Measurements from ENCODE around the gene CPVL.

The CPVL gene

DNA sequence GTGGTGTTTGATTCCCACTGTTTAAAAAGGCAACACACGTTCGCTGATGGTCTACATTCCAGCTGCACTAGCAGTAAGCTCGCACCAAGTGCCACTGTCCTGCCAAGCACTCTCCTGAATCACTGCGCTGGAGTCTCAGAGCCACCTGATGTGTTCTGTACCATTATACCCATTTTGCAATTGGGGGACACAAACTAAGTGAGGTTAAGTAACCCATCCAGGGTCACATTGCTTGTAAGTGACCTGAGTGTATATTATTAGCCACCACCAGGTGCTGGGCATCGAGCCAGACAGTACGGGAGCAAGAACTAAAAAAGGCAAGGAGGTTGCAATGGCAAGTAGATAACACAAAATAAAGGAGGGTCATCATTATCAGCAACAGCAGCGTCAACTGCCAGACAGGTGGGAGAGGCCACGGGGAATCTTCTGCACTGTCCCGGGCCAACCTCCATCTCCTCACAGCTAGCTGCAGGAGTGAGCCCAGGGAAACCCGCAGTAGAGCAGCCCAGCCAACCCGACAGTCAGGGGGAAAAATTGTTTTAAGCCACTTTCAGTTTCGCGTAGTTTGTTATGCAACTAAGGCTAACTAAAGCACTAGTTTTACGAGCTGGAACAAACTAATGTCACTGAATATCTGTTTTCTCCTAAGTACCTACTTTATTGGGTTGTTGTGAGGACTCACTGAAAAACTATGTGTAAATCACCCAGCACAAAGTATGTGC, 712 bp upstream of the CPVL start:
- no peak overlapping the region for H3K27ac ChIP-seq
- CTCF ChIA-PET = interaction anchor here (0.7 to 2.0 kb wide), 7 partner anchors 10 to 811 kb away, joined by 3 to 7 read pairs (median 3); no protein-coding TSS in a partner anchor
- peak; percentile 28 for DNase-seq (ENCODE audit: low spot score)
- TF ChIP-seq, protein P1, sequence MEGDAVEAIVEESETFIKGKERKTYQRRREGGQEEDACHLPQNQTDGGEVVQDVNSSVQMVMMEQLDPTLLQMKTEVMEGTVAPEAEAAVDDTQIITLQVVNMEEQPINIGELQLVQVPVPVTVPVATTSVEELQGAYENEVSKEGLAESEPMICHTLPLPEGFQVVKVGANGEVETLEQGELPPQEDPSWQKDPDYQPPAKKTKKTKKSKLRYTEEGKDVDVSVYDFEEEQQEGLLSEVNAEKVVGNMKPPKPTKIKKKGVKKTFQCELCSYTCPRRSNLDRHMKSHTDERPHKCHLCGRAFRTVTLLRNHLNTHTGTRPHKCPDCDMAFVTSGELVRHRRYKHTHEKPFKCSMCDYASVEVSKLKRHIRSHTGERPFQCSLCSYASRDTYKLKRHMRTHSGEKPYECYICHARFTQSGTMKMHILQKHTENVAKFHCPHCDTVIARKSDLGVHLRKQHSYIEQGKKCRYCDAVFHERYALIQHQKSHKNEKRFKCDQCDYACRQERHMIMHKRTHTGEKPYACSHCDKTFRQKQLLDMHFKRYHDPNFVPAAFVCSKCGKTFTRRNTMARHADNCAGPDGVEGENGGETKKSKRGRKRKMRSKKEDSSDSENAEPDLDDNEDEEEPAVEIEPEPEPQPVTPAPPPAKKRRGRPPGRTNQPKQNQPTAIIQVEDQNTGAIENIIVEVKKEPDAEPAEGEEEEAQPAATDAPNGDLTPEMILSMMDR (conservative IDR thresholded peaks at IDR 0.05; ENCODE audit: low read depth) = no peak
- POLR2A ChIA-PET (ENCODE audit: low non-redundant PET) = no interaction called here

DNA sequence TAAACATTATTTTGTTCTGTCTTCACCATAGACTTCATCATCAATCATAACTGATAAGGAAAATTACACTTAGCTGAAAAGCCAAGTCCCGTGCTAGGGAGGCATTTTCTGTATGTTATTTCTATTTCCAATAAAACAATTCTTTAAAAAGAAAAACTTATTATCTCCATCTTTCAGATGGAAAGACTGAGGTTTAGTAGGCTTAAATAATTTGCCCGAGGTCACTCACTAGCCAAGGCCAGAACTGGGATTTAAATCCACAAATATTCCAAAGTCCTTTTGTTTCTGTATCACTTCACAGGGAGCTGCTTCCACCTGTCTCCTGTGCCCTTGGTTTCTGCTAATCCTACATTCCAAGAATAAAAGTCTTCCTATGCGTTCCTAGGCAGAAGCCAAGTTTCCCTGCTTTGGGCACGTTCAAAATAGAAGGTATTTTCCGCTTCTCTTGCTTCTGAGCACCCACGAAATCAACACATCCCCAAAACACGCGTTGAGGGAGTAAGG, 732 bp downstream of the CPVL start:
- POLR2A ChIA-PET (ENCODE audit: low non-redundant PET) = no interaction called here
- CTCF ChIA-PET = interaction anchor here (1.2 to 1.7 kb wide), 2 partner anchors 11 to 189 kb away, joined by 3 to 6 read pairs; no protein-coding TSS in a partner anchor
- H3K27ac ChIP-seq = no peak overlapping the region
- TF ChIP-seq, protein P1 (conservative IDR thresholded peaks at IDR 0.05; ENCODE audit: low read depth) = no peak
- no peak for DNase-seq (ENCODE audit: low spot score)

DNA sequence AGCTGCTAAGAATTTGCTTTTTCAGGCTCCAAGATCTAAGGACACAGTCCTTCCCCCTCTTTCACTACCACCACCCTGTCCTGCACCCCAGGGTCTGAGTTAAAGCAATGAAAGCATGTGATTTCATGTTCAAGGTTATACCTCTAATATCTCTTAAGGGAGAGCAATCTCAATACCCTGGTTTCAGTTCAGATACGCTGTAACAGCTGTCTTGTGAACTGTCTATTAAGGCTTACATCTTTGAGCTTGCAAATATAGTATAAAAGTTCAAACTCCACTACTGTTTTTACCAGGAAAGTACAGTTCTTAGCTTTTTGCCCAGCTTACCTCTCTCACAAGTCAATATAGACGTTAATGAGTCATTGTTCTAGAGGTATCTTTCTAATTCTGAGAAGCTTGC, 2.6 kb downstream of the CPVL start:
- ChIA-PET POLR2A (ENCODE audit: low non-redundant PET) (no interaction called here), CTCF (no interaction called here)
- DNase-seq (ENCODE audit: low spot score) = no peak
- TF ChIP-seq, protein P1 (conservative IDR thresholded peaks at IDR 0.05; ENCODE audit: low read depth) = no peak
- H3K27ac ChIP-seq = no peak overlapping the region

DNA sequence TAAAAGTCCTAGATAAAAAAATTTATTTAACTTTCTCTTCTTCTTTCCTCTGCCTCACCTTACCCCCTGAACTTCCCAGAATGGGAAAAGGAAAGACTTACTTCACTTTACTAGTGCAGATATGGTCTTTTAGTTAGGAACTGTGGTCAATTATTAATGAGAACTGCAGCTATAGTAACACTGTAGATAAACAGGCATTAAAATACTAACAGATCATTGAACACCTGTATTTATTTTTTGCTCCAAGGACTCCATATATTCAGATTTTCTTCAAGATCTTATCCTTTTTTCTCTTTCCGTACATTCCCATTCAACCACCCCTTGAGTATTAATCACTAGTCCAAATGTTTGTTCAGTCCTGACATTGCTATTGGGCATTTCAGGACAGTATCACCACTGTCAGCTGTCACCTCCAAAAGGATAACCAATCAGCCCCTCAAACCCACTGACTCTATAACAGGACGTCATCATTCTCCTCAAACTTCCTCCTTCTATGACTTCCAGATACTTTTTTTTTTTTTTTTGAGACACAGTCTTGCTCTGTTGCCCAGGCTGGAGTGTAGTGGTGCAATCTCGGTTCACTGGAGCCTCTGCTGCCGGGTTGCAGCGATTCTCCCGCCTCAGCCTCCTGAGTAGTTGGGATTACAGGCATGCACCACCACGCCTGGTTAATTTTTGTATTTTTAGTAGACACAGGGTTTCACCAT, 4.2 kb downstream of the CPVL start:
- DNase-seq (ENCODE audit: low spot score) = no peak

DNA sequence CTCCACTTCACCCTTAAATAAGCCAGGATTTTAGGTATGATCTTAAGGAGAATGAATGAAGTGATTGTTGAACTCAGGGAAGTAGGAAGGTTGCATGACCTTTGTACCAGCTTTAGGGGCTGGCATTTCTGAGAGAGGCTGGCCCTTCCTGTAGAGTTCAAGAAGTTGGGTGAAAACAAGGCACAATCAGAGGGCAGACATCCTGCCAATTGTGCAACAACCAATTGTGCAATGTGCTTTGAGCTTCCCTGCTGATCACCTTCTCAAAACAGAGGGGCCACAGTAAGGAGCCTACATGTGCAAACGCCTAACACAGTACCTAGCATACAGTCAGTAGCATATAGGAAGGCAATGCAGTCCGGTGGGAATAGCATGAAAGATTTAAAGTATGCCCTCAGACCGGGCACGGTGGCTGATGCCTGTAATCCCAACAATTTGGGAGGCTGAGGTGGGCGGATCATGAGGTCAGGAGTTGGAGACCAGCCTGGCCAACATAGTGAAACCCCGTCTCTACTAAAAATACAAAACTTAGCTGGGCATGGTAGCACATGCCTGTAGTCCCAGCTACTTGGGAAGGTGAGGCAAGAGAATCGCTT, 5.4 kb downstream of the CPVL start:
- POLR2A ChIA-PET (ENCODE audit: low non-redundant PET) = no interaction called here
- no peak for DNase-seq (ENCODE audit: low spot score)
- TF ChIP-seq, protein P1 (conservative IDR thresholded peaks at IDR 0.05; ENCODE audit: low read depth) = no peak
- CTCF ChIA-PET = interaction anchor here (0.7 kb wide), 1 partner anchor 1230 kb away, joined by 3 read pairs; no protein-coding TSS in a partner anchor
- H3K27ac ChIP-seq = no peak overlapping the region

More for the DNA sequence above, 4.2 kb downstream of the CPVL start:
- H3K27ac ChIP-seq = no peak overlapping the region
- TF ChIP-seq, protein P1 (conservative IDR thresholded peaks at IDR 0.05; ENCODE audit: low read depth) = no peak
- ChIA-PET POLR2A (ENCODE audit: low non-redundant PET) (no interaction called here), CTCF (interaction anchor here (0.5 kb wide), 1 partner anchor 31 kb away, joined by 3 read pairs; no protein-coding TSS in a partner anchor)

DNA sequence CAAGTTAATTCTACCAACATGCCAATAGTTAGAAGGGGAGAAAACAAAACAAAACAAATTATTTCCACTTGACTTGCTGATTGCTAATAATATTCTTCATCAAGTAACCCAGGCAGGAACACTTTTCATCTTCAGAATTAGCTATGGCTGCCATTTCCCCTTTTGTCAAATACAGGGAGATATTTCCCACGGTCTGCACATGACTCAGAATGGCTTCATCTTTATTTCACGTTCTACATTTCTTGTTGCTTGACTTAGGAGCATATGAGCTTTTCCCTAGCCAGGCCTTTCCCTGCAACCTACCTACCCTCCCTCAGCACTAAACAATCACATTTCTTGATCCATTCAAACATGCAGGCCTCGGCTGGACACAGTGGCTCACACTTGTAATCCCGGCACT, 6.5 kb downstream of the CPVL start:
- no peak overlapping the region for H3K27ac ChIP-seq
- CTCF ChIA-PET = no interaction called here
- POLR2A ChIA-PET (ENCODE audit: low non-redundant PET) = no interaction called here
- TF ChIP-seq, protein P1 (conservative IDR thresholded peaks at IDR 0.05; ENCODE audit: low read depth) = no peak
- peak; percentile 51 for DNase-seq (ENCODE audit: low spot score)
